EL (cell line): Measurements from ENCODE around the gene TNN.
"Not testable (repeated sequence)": the region's sequence is repeated elsewhere in the genome, so short reads cannot be mapped to it uniquely, and the experiment has no call there.

Experiments
- DNase-seq: peaks from one replicate; pipeline ENCODE4 v3.0.0-alpha.2; 2016

Gene TNN

GRCh38 chr1:175071276-175071943 is 3.8 kb downstream of the TNN start:
- DNase-seq, result no peak

- peak; percentile 59 for DNase-seq
Observed at GRCh38 chr1:175072099-175072951, 4.7 kb downstream of the TNN start.

- DNase-seq, result no peak
Observed at GRCh38 chr1:175073061-175073460, 5.4 kb downstream of the TNN start.

GRCh38 chr1:175073633-175074032 is 6.0 kb downstream of the TNN start:
- DNase-seq, result no peak

- DNase-seq, result peak; percentile 9
Observed at GRCh38 chr1:175075572-175076568, 8.2 kb downstream of the TNN start.

GRCh38 chr1:175077356-175078030 is 9.9 kb downstream of the TNN start:
- no peak for DNase-seq

GRCh38 chr1:175078629-175079028 is 11.0 kb downstream of the TNN start:
- DNase-seq, result no peak

GRCh38 chr1:175079338-175079737 is 11.7 kb downstream of the TNN start:
- no peak for DNase-seq

- no peak for DNase-seq
Observed at GRCh38 chr1:175080030-175080429, 12.4 kb downstream of the TNN start.

- no peak for DNase-seq
Observed at GRCh38 chr1:175081983-175082382, 14.3 kb downstream of the TNN start.

GRCh38 chr1:175088525-175088951 is 20.9 kb downstream of the TNN start:
- DNase-seq, result no peak

GRCh38 chr1:175089136-175089718 is 21.6 kb downstream of the TNN start:
- DNase-seq, result no peak

- no peak for DNase-seq
Observed at GRCh38 chr1:175090780-175091179, 23.1 kb downstream of the TNN start.

- no peak for DNase-seq
Observed at GRCh38 chr1:175094626-175095025, 27.0 kb downstream of the TNN start.

GRCh38 chr1:175095069-175095468 is 27.4 kb downstream of the TNN start:
- DNase-seq, result no peak

- DNase-seq, result no peak
Observed at GRCh38 chr1:175095978-175096607, 28.5 kb downstream of the TNN start.

- no peak for DNase-seq
Observed at GRCh38 chr1:175097361-175097760, 29.7 kb downstream of the TNN start.

- no peak for DNase-seq
Observed at GRCh38 chr1:175099916-175100315, 32.3 kb downstream of the TNN start.

- DNase-seq, result not testable (repeated sequence)
Observed at GRCh38 chr1:175102166-175102565, 34.5 kb downstream of the TNN start.

- not testable (repeated sequence) for DNase-seq
Observed at GRCh38 chr1:175106536-175106935, 38.9 kb downstream of the TNN start.

- DNase-seq, result not testable (repeated sequence)
Observed at GRCh38 chr1:175108331-175108820, 40.7 kb downstream of the TNN start.
